Hepatocyte (in vitro differentiated cells): Measurements from ENCODE around the gene TFB2M.

Experiments used
- CTCF ChIP-seq: fragments of 200-600 bp; sonication (generic); IDR thresholded peaks from 2 replicates; pipeline ENCODE4 v1.5.1; 2016; ENCODE audit warnings: antibody characterized with exemption, mild to moderate bottlenecking; ENCODE audit not compliant: poor library complexity
- EZH2 ChIP-seq: fragments of 200-600 bp; sonication (generic); IDR thresholded peaks from 2 replicates; pipeline ENCODE4 v1.6.1; 2016; ENCODE audit warnings: antibody characterized with exemption, mild to moderate bottlenecking, borderline replicate concordance

- TF ChIP-seq CTCF = no peak
- no peak for TF ChIP-seq EZH2
These were observed 50.6 kb downstream of the TFB2M start for GRCh38 chr1:246515390-246516005.
